Measurements from ENCODE around the gene TTC4.

Gene TTC4

GRCh38 chr1:54714881-54715492 is 674 bp upstream of the TTC4 start:
- Histone ChIP-seq H2BK120ac (ENCODE audit: low read depth, low read length) (no peak overlapping the region), H3K27ac (ENCODE audit: low read depth, low read length) (no peak overlapping the region), H4K5ac (ENCODE audit: low read length) (no peak overlapping the region), H2BK15ac (replicated peaks; ENCODE audit: low read depth) (no peak overlapping the region), H3K79me2 (ENCODE audit: control insufficient read depth, insufficient read depth, low read length) (peaks cover 4% of the 10 kb centered on the region), H3K4ac (ENCODE audit: low read depth, low read length) (no peak overlapping the region), H3K36me3 (ENCODE audit: control insufficient read depth, insufficient read depth, low read length) (no peaks in the 10 kb centered on the region), H3K4me3 (ENCODE audit: low read length) (no peak overlapping the region), H3K4me2 (ENCODE audit: low read length) (peak overlapping the region; percentile 29), H4K8ac (ENCODE audit: low read depth, low read length) (no peak overlapping the region), H3K4me1 (ENCODE audit: control insufficient read depth, low read depth, low read length) (no peaks in the 10 kb centered on the region), H3K79me1 (ENCODE audit: low read length) (peaks cover 3% of the 10 kb centered on the region), H2BK5ac (ENCODE audit: low read length) (no peak overlapping the region), H3K23ac (ENCODE audit: low read length) (no peak overlapping the region), H3K27me3 (ENCODE audit: insufficient read depth, low read length, poor library complexity) (no peaks in the 10 kb centered on the region), H3K9ac (ENCODE audit: low read length) (peak overlapping the region; percentile 53), H3K56ac (ENCODE audit: low read length) (peak overlapping the region; percentile 65), H2AK5ac (ENCODE audit: low read length) (no peak overlapping the region), H3K18ac (ENCODE audit: low read length) (no peak overlapping the region)
- no peak for DNase-seq
- no CpG with 5 or more reads among the region's 7 CpGs for WGBS (ENCODE audit: extremely low coverage, insufficient coverage, low lambda C conversion rate)

GRCh38 chr1:54716299-54717047 is 812 bp downstream of the TTC4 start:
- Histone ChIP-seq H3K79me1 (ENCODE audit: low read length) (peaks cover 3% of the 10 kb centered on the region), H3K36me3 (ENCODE audit: control insufficient read depth, insufficient read depth, low read length) (no peaks in the 10 kb centered on the region), H4K5ac (ENCODE audit: low read length) (no peak overlapping the region), H3K27ac (ENCODE audit: low read depth, low read length) (no peak overlapping the region), H3K27me3 (ENCODE audit: insufficient read depth, low read length, poor library complexity) (no peaks in the 10 kb centered on the region), H3K4me2 (ENCODE audit: low read length) (peak overlapping the region; percentile 70), H3K23ac (ENCODE audit: low read length) (no peak overlapping the region), H2BK5ac (ENCODE audit: low read length) (no peak overlapping the region), H3K4me1 (ENCODE audit: control insufficient read depth, low read depth, low read length) (no peaks in the 10 kb centered on the region), H3K79me2 (ENCODE audit: control insufficient read depth, insufficient read depth, low read length) (peaks cover 4% of the 10 kb centered on the region), H2BK120ac (ENCODE audit: low read depth, low read length) (no peak overlapping the region), H4K8ac (ENCODE audit: low read depth, low read length) (peak overlapping the region; percentile 92), H2BK15ac (replicated peaks; ENCODE audit: low read depth) (no peak overlapping the region), H3K4me3 (ENCODE audit: low read length) (peak overlapping the region; percentile 56), H3K18ac (ENCODE audit: low read length) (no peak overlapping the region), H3K4ac (ENCODE audit: low read depth, low read length) (no peak overlapping the region), H3K56ac (ENCODE audit: low read length) (peak overlapping the region; percentile 80), H3K9ac (ENCODE audit: low read length) (peak overlapping the region; percentile 83), H2AK5ac (ENCODE audit: low read length) (no peak overlapping the region)
- DNase-seq: no peak
- no CpG with 5 or more reads among the region's 8 CpGs for WGBS (ENCODE audit: extremely low coverage, insufficient coverage, low lambda C conversion rate)

GRCh38 chr1:54721719-54722118 is 6.1 kb downstream of the TTC4 start:
- no peak overlapping the region for H2BK15ac ChIP-seq (replicated peaks; ENCODE audit: low read depth)
- H3K18ac ChIP-seq (ENCODE audit: low read length): no peak overlapping the region
- peak; percentile 46 for DNase-seq
- H4K5ac ChIP-seq (ENCODE audit: low read length): no peak overlapping the region
- H3K36me3 ChIP-seq (ENCODE audit: control insufficient read depth, insufficient read depth, low read length): peaks cover 2% of the 10 kb centered on the region
- no peak overlapping the region for H3K4ac ChIP-seq (ENCODE audit: low read depth, low read length)
- no peak overlapping the region for H3K27ac ChIP-seq (ENCODE audit: low read depth, low read length)
- no peak overlapping the region for H3K4me3 ChIP-seq (ENCODE audit: low read length)
- no peak overlapping the region for H3K4me2 ChIP-seq (ENCODE audit: low read length)
- no peak overlapping the region for H2BK120ac ChIP-seq (ENCODE audit: low read depth, low read length)
- H2BK5ac ChIP-seq (ENCODE audit: low read length): no peak overlapping the region
- H3K79me2 ChIP-seq (ENCODE audit: control insufficient read depth, insufficient read depth, low read length): peaks cover 1% of the 10 kb centered on the region
- no peak overlapping the region for H2AK5ac ChIP-seq (ENCODE audit: low read length)
- H3K23ac ChIP-seq (ENCODE audit: low read length): no peak overlapping the region
- no peak overlapping the region for H4K8ac ChIP-seq (ENCODE audit: low read depth, low read length)
- H3K9ac ChIP-seq (ENCODE audit: low read length): no peak overlapping the region
- H3K79me1 ChIP-seq (ENCODE audit: low read length): peaks cover 2% of the 10 kb centered on the region
- H3K4me1 ChIP-seq (ENCODE audit: control insufficient read depth, low read depth, low read length): peaks cover 1% of the 10 kb centered on the region
- no peak overlapping the region for H3K56ac ChIP-seq (ENCODE audit: low read length)
- H3K27me3 ChIP-seq (ENCODE audit: insufficient read depth, low read length, poor library complexity): no peaks in the 10 kb centered on the region

GRCh38 chr1:54723985-54724384 is 8.3 kb downstream of the TTC4 start:
- no peaks in the 10 kb centered on the region for H3K79me1 ChIP-seq (ENCODE audit: low read length)
- no peak overlapping the region for H3K18ac ChIP-seq (ENCODE audit: low read length)
- no peak overlapping the region for H4K8ac ChIP-seq (ENCODE audit: low read depth, low read length)
- no peak overlapping the region for H2AK5ac ChIP-seq (ENCODE audit: low read length)
- H3K4me2 ChIP-seq (ENCODE audit: low read length): no peak overlapping the region
- no peak overlapping the region for H2BK5ac ChIP-seq (ENCODE audit: low read length)
- H3K79me2 ChIP-seq (ENCODE audit: control insufficient read depth, insufficient read depth, low read length): no peaks in the 10 kb centered on the region
- no peak overlapping the region for H3K56ac ChIP-seq (ENCODE audit: low read length)
- H3K27ac ChIP-seq (ENCODE audit: low read depth, low read length): no peak overlapping the region
- H3K36me3 ChIP-seq (ENCODE audit: control insufficient read depth, insufficient read depth, low read length): peaks cover 3% of the 10 kb centered on the region
- no peak for DNase-seq
- H3K27me3 ChIP-seq (ENCODE audit: insufficient read depth, low read length, poor library complexity): no peaks in the 10 kb centered on the region
- H4K5ac ChIP-seq (ENCODE audit: low read length): no peak overlapping the region
- no peak overlapping the region for H3K4me3 ChIP-seq (ENCODE audit: low read length)
- no peak overlapping the region for H3K9ac ChIP-seq (ENCODE audit: low read length)
- no peak overlapping the region for H3K23ac ChIP-seq (ENCODE audit: low read length)
- H2BK120ac ChIP-seq (ENCODE audit: low read depth, low read length): no peak overlapping the region
- H3K4me1 ChIP-seq (ENCODE audit: control insufficient read depth, low read depth, low read length): peaks cover 1% of the 10 kb centered on the region
- no peak overlapping the region for H2BK15ac ChIP-seq (replicated peaks; ENCODE audit: low read depth)
- H3K4ac ChIP-seq (ENCODE audit: low read depth, low read length): no peak overlapping the region

- Histone ChIP-seq H3K4ac (ENCODE audit: low read depth, low read length) (no peak overlapping the region), H3K36me3 (ENCODE audit: control insufficient read depth, insufficient read depth, low read length) (peaks cover 3% of the 10 kb centered on the region), H3K27me3 (ENCODE audit: insufficient read depth, low read length, poor library complexity) (no peaks in the 10 kb centered on the region), H3K27ac (ENCODE audit: low read depth, low read length) (no peak overlapping the region), H4K8ac (ENCODE audit: low read depth, low read length) (no peak overlapping the region), H3K4me3 (ENCODE audit: low read length) (no peak overlapping the region), H3K9ac (ENCODE audit: low read length) (no peak overlapping the region), H3K56ac (ENCODE audit: low read length) (no peak overlapping the region), H3K4me2 (ENCODE audit: low read length) (no peak overlapping the region), H3K4me1 (ENCODE audit: control insufficient read depth, low read depth, low read length) (peaks cover 1% of the 10 kb centered on the region), H2BK5ac (ENCODE audit: low read length) (no peak overlapping the region), H2BK15ac (replicated peaks; ENCODE audit: low read depth) (no peak overlapping the region), H3K18ac (ENCODE audit: low read length) (no peak overlapping the region), H3K23ac (ENCODE audit: low read length) (no peak overlapping the region), H2AK5ac (ENCODE audit: low read length) (no peak overlapping the region), H3K79me1 (ENCODE audit: low read length) (no peaks in the 10 kb centered on the region), H3K79me2 (ENCODE audit: control insufficient read depth, insufficient read depth, low read length) (no peaks in the 10 kb centered on the region), H4K5ac (ENCODE audit: low read length) (no peak overlapping the region), H2BK120ac (ENCODE audit: low read depth, low read length) (no peak overlapping the region)
- no peak for DNase-seq
- WGBS (ENCODE audit: extremely low coverage, insufficient coverage, low lambda C conversion rate): no CpG with 5 or more reads among the region's 1 CpG
Observed at GRCh38 chr1:54724771-54725170, 9.1 kb downstream of the TTC4 start.

GRCh38 chr1:54728027-54728426 is 12.4 kb downstream of the TTC4 start:
- H3K23ac ChIP-seq (ENCODE audit: low read length): no peak overlapping the region
- no peak overlapping the region for H3K4me2 ChIP-seq (ENCODE audit: low read length)
- H3K27me3 ChIP-seq (ENCODE audit: insufficient read depth, low read length, poor library complexity): no peaks in the 10 kb centered on the region
- no peak overlapping the region for H4K8ac ChIP-seq (ENCODE audit: low read depth, low read length)
- H3K27ac ChIP-seq (ENCODE audit: low read depth, low read length): no peak overlapping the region
- no peaks in the 10 kb centered on the region for H3K79me2 ChIP-seq (ENCODE audit: control insufficient read depth, insufficient read depth, low read length)
- H2BK15ac ChIP-seq (replicated peaks; ENCODE audit: low read depth): no peak overlapping the region
- H3K36me3 ChIP-seq (ENCODE audit: control insufficient read depth, insufficient read depth, low read length): peaks cover 5% of the 10 kb centered on the region
- no peak overlapping the region for H2BK5ac ChIP-seq (ENCODE audit: low read length)
- H3K4me1 ChIP-seq (ENCODE audit: control insufficient read depth, low read depth, low read length): no peaks in the 10 kb centered on the region
- no peak overlapping the region for H2AK5ac ChIP-seq (ENCODE audit: low read length)
- H3K18ac ChIP-seq (ENCODE audit: low read length): no peak overlapping the region
- no peak overlapping the region for H4K5ac ChIP-seq (ENCODE audit: low read length)
- H3K79me1 ChIP-seq (ENCODE audit: low read length): no peaks in the 10 kb centered on the region
- no peak overlapping the region for H2BK120ac ChIP-seq (ENCODE audit: low read depth, low read length)
- H3K4me3 ChIP-seq (ENCODE audit: low read length): no peak overlapping the region
- H3K9ac ChIP-seq (ENCODE audit: low read length): no peak overlapping the region
- no peak for DNase-seq
- H3K4ac ChIP-seq (ENCODE audit: low read depth, low read length): no peak overlapping the region
- no peak overlapping the region for H3K56ac ChIP-seq (ENCODE audit: low read length)
- no CpG with 5 or more reads among the region's 3 CpGs for WGBS (ENCODE audit: extremely low coverage, insufficient coverage, low lambda C conversion rate)

Measured in mesendoderm (in vitro differentiated cells).